IPS-NIHi7 (cell line): ENCODE measurements around the gene HOXC11.

Experiments used
- DNase-seq: peaks from one replicate; pipeline ENCODE4 v3.0.0; 2012; ENCODE audit warnings: mixed read lengths; ENCODE audit errors: extremely low spot score

The HOXC11 gene

GRCh38 chr12:53973236-53974042 is 513 bp downstream of the HOXC11 start:
- no peak for DNase-seq

GRCh38 chr12:53974084-53975063 is 1.4 kb downstream of the HOXC11 start, which contains the start of gene HOTAIR:
TSS of gene HOTAIR (minus strand) at chr12:53974954.
- DNase-seq: no peak

- DNase-seq: no peak
Measured at GRCh38 chr12:53975064-53975471, 2.1 kb downstream of the HOXC11 start.

GRCh38 chr12:53975479-53976152 is 2.7 kb downstream of the HOXC11 start:
- DNase-seq: no peak

GRCh38 chr12:53976172-53976822 is 3.4 kb downstream of the HOXC11 start:
- no peak for DNase-seq

GRCh38 chr12:53976823-53977595 is 4.1 kb downstream of the HOXC11 start:
- no peak for DNase-seq

- no peak for DNase-seq
Measured at GRCh38 chr12:53977596-53978445, 4.9 kb downstream of the HOXC11 start.

- DNase-seq: no peak
Measured at GRCh38 chr12:53978477-53979356, 5.8 kb downstream of the HOXC11 start.

- DNase-seq: no peak
Measured at GRCh38 chr12:53980104-53980801, 7.3 kb downstream of the HOXC11 start.

- DNase-seq: no peak
Measured at GRCh38 chr12:53980802-53981496, 8.0 kb downstream of the HOXC11 start.

- DNase-seq: no peak
Measured at GRCh38 chr12:53981634-53982565, 9.0 kb downstream of the HOXC11 start.

GRCh38 chr12:53982648-53983567 is 10.0 kb downstream of the HOXC11 start:
- no peak for DNase-seq

GRCh38 chr12:53983568-53983949 is 10.6 kb downstream of the HOXC11 start:
- DNase-seq: no peak

- no peak for DNase-seq
Measured at GRCh38 chr12:53983950-53984572, 11.1 kb downstream of the HOXC11 start.
